Occipital lobe (tissue), 2 donors: ENCODE results near the gene COL6A5. TPM values are rescaled to one million over a fixed set of nuclear protein-coding genes. Genes with fewer than 3 reads are reported as not detected.

Source experiments
- DNase-seq: peaks from one replicate; lab custom pipeline; 2025; lab: John Stamatoyannopoulos, UW
- total RNA-seq: library from RNA; depleted of rRNA; stranded (reverse); fragments of >200 nt; gene quantifications from one replicate; pipeline ENCODE4 v1.2.3, GENCODE V29; 2014

COL6A5 gene
- total RNA-seq, 1 donor from 2014 or later: under 0.01 TPM

GRCh38 chr3:130516645-130517512 lies 171.4 kb downstream of the COL6A5 start, which contains the start of gene COL6A6:
TSS of gene COL6A6 (plus strand) at chr3:130517177. CDS start at chr3:130560365, 43,188 bp downstream.
- no peak for DNase-seq

DNA sequence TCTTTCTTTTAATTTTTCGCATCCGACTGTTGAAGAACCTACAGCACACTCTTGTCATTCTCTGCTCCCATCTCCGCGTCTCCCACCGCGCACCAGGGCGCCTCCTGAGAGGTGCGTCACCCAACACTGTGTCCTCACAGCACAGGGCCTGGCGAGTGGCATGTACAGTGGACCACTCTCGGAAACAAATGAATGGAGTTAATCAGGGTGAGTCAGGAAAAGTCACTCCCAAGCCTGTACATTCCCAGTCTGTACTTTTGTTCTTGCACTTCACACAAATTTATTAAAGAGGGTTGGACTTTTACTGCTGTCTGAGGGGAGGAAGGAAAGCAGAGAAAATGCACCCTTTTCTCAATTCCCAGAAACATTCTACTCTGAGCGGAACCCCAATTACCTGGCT lies 172.1 kb downstream of the COL6A5 start:
- no peak for DNase-seq

- DNase-seq: no peak
Measured at GRCh38 chr3:130519754-130520153, 174.3 kb downstream of the COL6A5 start.

GRCh38 chr3:130522399-130522798 lies 176.9 kb downstream of the COL6A5 start:
- no peak for DNase-seq

GRCh38 chr3:130527426-130527825 lies 182.0 kb downstream of the COL6A5 start:
- no peak for DNase-seq

DNA sequence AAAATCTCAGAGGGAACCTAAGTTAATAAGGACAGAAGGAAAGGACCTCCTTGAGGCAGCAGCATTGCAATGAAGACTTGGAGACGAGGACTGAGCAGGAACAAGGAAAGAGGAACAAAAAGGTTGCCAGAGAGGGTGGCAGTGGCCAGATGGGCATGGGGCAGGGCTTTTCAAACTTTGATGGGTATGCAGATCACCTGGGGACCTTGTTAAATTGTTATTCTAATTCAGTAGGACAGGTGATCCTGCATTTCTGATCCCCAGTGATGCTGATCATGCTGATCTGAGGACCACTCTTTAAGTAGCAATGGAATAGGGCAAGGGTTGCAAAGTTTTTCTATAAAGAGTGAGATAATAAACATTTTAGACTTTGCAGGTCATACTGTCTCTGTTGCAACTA lies 182.6 kb downstream of the COL6A5 start:
- DNase-seq: no peak

DNA sequence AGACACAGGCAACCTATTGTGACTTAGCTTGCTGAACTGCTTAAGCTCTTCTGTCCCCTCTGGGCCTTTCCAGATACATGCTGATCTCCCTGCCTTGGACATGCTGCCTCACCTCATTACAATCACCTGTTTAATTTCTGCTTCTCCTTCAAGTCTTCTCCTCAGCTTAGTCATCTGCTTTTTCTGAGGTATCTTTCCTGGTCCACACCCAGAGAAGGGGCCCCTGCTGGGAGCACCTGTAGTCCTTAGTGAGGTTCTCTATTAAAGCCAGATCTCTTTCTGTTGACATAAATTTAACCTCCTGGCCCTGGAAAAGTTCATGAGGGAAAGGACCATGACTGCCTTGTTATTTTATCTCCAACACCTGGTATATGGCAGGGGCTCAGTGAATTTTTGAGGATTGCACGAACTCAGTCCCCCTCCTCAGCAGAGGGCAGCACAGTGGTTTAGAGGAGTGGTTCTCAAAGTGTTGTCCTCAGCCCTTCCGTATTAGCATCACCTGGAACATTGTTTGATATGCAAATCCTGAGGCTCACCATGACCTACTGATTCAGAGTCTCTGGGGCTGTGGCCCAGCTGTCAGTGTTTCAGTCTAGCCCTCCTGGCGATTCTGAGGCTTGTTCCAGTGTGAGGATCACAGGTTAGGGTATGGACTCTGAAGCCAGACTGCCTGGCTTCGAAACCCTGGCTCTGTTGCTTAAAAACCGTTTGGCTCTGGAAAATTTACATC lies 184.2 kb downstream of the COL6A5 start:
- DNase-seq: no peak

DNA sequence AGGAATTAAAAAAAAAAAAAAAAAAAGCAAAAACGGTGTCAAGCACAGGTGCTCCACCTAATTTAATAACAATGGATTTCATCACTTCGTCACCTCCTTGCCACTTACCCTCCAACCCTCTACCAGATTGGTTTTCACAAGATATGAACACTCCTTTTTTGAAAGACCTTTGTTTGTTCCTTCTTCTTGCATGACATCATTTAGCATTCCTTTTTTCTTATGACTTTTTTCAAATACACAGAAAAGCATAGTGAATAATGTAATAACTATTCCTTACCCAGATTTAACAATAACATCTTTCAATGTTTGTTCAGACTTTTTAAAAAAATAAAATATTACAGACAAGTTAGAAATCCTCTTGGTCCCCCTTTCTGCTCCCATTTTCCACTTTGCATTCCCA lies 187.8 kb downstream of the COL6A5 start:
- no peak for DNase-seq

Other genes with a start within 250 kb of the COL6A5 start
- 0.31 TPM for gene COL6A6, start 171.5 kb downstream of the COL6A5 start, total RNA-seq